GM04504 (cell line): Measurements from ENCODE around the gene SPNS2.

Experiments used
- DNase-seq: peaks from one replicate; pipeline ENCODE4 v3.0.0-alpha.2; 2012; ENCODE audit warnings: low read depth

Gene SPNS2

GRCh38 chr17:4537451-4538235 is 39.0 kb downstream of the SPNS2 start:
- DNase-seq: no peak

- DNase-seq: no peak
Measured at GRCh38 chr17:4538236-4539002, 39.7 kb downstream of the SPNS2 start.

GRCh38 chr17:4539025-4539424 is 40.3 kb downstream of the SPNS2 start:
- no peak for DNase-seq

- no peak for DNase-seq
Measured at GRCh38 chr17:4539576-4540223, 41.0 kb downstream of the SPNS2 start.

- DNase-seq: no peak
Measured at GRCh38 chr17:4540224-4540651, 41.6 kb downstream of the SPNS2 start.

- no peak for DNase-seq
Measured at GRCh38 chr17:4540687-4541327, 42.1 kb downstream of the SPNS2 start.

GRCh38 chr17:4541328-4542002 is 42.8 kb downstream of the SPNS2 start:
- no peak for DNase-seq

GRCh38 chr17:4542003-4542725 is 43.5 kb downstream of the SPNS2 start:
- no peak for DNase-seq

- DNase-seq: no peak
Measured at GRCh38 chr17:4542726-4543191, 44.1 kb downstream of the SPNS2 start.

GRCh38 chr17:4543557-4544026 is 44.9 kb downstream of the SPNS2 start:
- no peak for DNase-seq

GRCh38 chr17:4544135-4544950 is 45.7 kb downstream of the SPNS2 start:
- no peak for DNase-seq

- DNase-seq: no peak
Measured at GRCh38 chr17:4544951-4545216, 46.2 kb downstream of the SPNS2 start.

GRCh38 chr17:4545217-4545951 is 46.7 kb downstream of the SPNS2 start:
- DNase-seq: no peak

- DNase-seq: no peak
Measured at GRCh38 chr17:4547118-4547906, 48.6 kb downstream of the SPNS2 start.

GRCh38 chr17:4548061-4548461 is 49.4 kb downstream of the SPNS2 start:
- no peak for DNase-seq

GRCh38 chr17:4548721-4549531 is 50.2 kb downstream of the SPNS2 start:
- DNase-seq: no peak

GRCh38 chr17:4549781-4550533 is 51.3 kb downstream of the SPNS2 start:
- no peak for DNase-seq
